SIG-M5 treated with dmso at 0.1 percent for 504 hours (cell line): Measurements from ENCODE around the gene HSPA1B.
"Not testable (repeated sequence)": the region's sequence is repeated elsewhere in the genome, so short reads cannot be mapped to it uniquely, and the experiment has no call there.

Experiments
- DNase-seq: peaks from one replicate; lab custom pipeline; 2025; ENCODE audit not compliant: unreplicated experiment; lab: John Stamatoyannopoulos, UW

Gene HSPA1B

GRCh38 chr6:31826793-31827285 lies 699 bp upstream of the HSPA1B start:
- DNase-seq: peak; percentile 80

GRCh38 chr6:31829633-31830283 lies 2.2 kb downstream of the HSPA1B start:
- DNase-seq: peak; percentile 68

GRCh38 chr6:31830886-31831335 lies 3.4 kb downstream of the HSPA1B start:
- no peak for DNase-seq

- DNase-seq: peak; percentile 51
Measured at GRCh38 chr6:31831350-31832215, 4.0 kb downstream of the HSPA1B start.

GRCh38 chr6:31834367-31835250 lies 7.1 kb downstream of the HSPA1B start:
- peak; percentile 78 for DNase-seq

- DNase-seq: no peak
Measured at GRCh38 chr6:31836047-31836473, 8.5 kb downstream of the HSPA1B start.

GRCh38 chr6:31836474-31837368 lies 9.2 kb downstream of the HSPA1B start:
- DNase-seq: peak; percentile 51

- DNase-seq: peak; percentile 31
Measured at GRCh38 chr6:31837369-31838113, 10.0 kb downstream of the HSPA1B start.

GRCh38 chr6:31838114-31838553 lies 10.6 kb downstream of the HSPA1B start:
- not testable (repeated sequence) for DNase-seq

GRCh38 chr6:31838968-31839367 lies 11.4 kb downstream of the HSPA1B start:
- no peak for DNase-seq

- DNase-seq: not testable (repeated sequence)
Measured at GRCh38 chr6:31839779-31840126, 12.2 kb downstream of the HSPA1B start.

- no peak for DNase-seq
Measured at GRCh38 chr6:31842053-31842452, 14.5 kb downstream of the HSPA1B start.

- no peak for DNase-seq
Measured at GRCh38 chr6:31844507-31844906, 17.0 kb downstream of the HSPA1B start.

- DNase-seq: no peak
Measured at GRCh38 chr6:31847276-31847978, 19.9 kb downstream of the HSPA1B start.

- no peak for DNase-seq
Measured at GRCh38 chr6:31850765-31851484, 23.4 kb downstream of the HSPA1B start.

GRCh38 chr6:31851485-31851832 lies 23.9 kb downstream of the HSPA1B start:
- no peak for DNase-seq

GRCh38 chr6:31851980-31852718 lies 24.6 kb downstream of the HSPA1B start:
- DNase-seq: not testable (repeated sequence)
